ENCODE measurements around the gene DICER1.

DICER1 gene

GRCh38 chr14:95077345-95077744 lies 80.0 kb downstream of the DICER1 start:
- DNase-seq (ENCODE audit: low read depth): no peak
- TF ChIP-seq CTCF (IDR thresholded peaks at IDR 0.05; ENCODE audit: insufficient read depth, low read depth, low read length, missing control alignments): no peak
- no peak overlapping the region for H3K4me3 ChIP-seq (ENCODE audit: low read depth, low read length)

- H3K4me3 ChIP-seq (ENCODE audit: low read depth, low read length): no peak overlapping the region
- no peak for TF ChIP-seq CTCF (IDR thresholded peaks at IDR 0.05; ENCODE audit: insufficient read depth, low read depth, low read length, missing control alignments)
- DNase-seq (ENCODE audit: low read depth): no peak
Observed at GRCh38 chr14:95075789-95076188, 81.5 kb downstream of the DICER1 start.

- H3K4me3 ChIP-seq (ENCODE audit: low read depth, low read length): no peak overlapping the region
- no peak for DNase-seq (ENCODE audit: low read depth)
- TF ChIP-seq CTCF (IDR thresholded peaks at IDR 0.05; ENCODE audit: insufficient read depth, low read depth, low read length, missing control alignments): no peak
Observed at GRCh38 chr14:95073947-95074346, 83.4 kb downstream of the DICER1 start.

- TF ChIP-seq CTCF (IDR thresholded peaks at IDR 0.05; ENCODE audit: insufficient read depth, low read depth, low read length, missing control alignments): no peak
- H3K4me3 ChIP-seq (ENCODE audit: low read depth, low read length): no peak overlapping the region
Observed at GRCh38 chr14:95072310-95072905, 84.9 kb downstream of the DICER1 start.

GRCh38 chr14:95071649-95072280 lies 85.6 kb downstream of the DICER1 start:
- DNase-seq (ENCODE audit: low read depth): no peak
- TF ChIP-seq CTCF (IDR thresholded peaks at IDR 0.05; ENCODE audit: insufficient read depth, low read depth, low read length, missing control alignments): no peak
- no peak overlapping the region for H3K4me3 ChIP-seq (ENCODE audit: low read depth, low read length)

More at GRCh38 chr14:95072310-95072905, 84.9 kb downstream of the DICER1 start:
- no peak for DNase-seq (ENCODE audit: low read depth)

GRCh38 chr14:95070748-95071435 lies 86.4 kb downstream of the DICER1 start:
- H3K4me3 ChIP-seq (ENCODE audit: low read depth, low read length): no peak overlapping the region
- TF ChIP-seq CTCF (IDR thresholded peaks at IDR 0.05; ENCODE audit: insufficient read depth, low read depth, low read length, missing control alignments): no peak

More at GRCh38 chr14:95070748-95071435, 86.4 kb downstream of the DICER1 start:
- DNase-seq (ENCODE audit: low read depth): no peak
